ENCODE data around the gene TRPC1. TPM values are rescaled to one million over a fixed set of nuclear protein-coding genes. Genes with fewer than 3 reads are reported as not detected.

TRPC1 gene
- total and polyA plus RNA-seq, 2 experiments from 2014 or later = 7.0 to 36.6 TPM

DNA sequence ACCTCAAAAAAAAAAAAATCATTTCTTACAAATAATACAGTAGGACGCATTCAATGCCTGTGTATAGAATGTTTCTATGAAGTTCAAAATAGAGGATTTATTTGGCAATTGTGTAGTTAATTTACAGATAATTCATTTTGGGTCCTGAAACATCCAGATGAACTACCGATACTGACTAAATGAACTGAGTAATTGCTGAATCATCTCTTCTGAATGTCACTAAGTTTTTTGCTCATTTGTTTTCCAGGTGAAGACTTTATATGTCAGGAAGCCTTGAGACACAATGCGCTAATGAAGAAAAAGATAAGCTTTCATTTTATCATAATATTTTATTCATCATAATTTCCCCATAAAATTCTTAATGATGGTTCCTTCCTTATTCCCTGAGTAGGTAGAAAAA is 125.3 kb downstream of the TRPC1 start:
- no peak for ATAC-seq
- no peak overlapping the region for H3K27ac Mint-ChIP-seq
- H3K9me3 Mint-ChIP-seq = no peaks in the 10 kb centered on the region
- H3K27me3 Mint-ChIP-seq (ENCODE audit: insufficient read depth, low read depth, poor library complexity) = no peaks in the 10 kb centered on the region
- H4K20me1 ChIP-seq (replicated peaks; ENCODE audit: insufficient read depth) = no peaks in the 10 kb centered on the region
- no peaks in the 10 kb centered on the region for H3K36me3 Mint-ChIP-seq (ENCODE audit: low read depth)
- H3K27me3 ChIP-seq (ENCODE audit: insufficient read depth) = no peaks in the 10 kb centered on the region
- no peak overlapping the region for H3K4me3 Mint-ChIP-seq
- no peaks in the 10 kb centered on the region for H3K36me3 ChIP-seq (ENCODE audit: insufficient read depth)
- no peak overlapping the region for H3K4me3 ChIP-seq
- H3K4me2 ChIP-seq = no peak overlapping the region
- H3K9me2 ChIP-seq (ENCODE audit: insufficient read depth) = no peaks in the 10 kb centered on the region
- DNase-seq (ENCODE audit: low spot score) = no peak
- peaks cover 9% of the 10 kb centered on the region for H3K4me1 ChIP-seq (ENCODE audit: insufficient read depth)
- H3K79me2 ChIP-seq (replicated peaks; ENCODE audit: insufficient read depth) = no peaks in the 10 kb centered on the region
- H3F3A ChIP-seq (replicated peaks; ENCODE audit: low read depth) = no peaks in the 10 kb centered on the region
- H2AFZ ChIP-seq = no peak overlapping the region
- TF ChIP-seq ZNF331 (CRISPR knock-in tag; IDR thresholded peaks at IDR 0.05; ENCODE audit: low read depth) (no peak), ZNF114 (CRISPR knock-in tag; IDR thresholded peaks at IDR 0.05) (no peak), JUNB (IDR thresholded peaks at IDR 0.05; ENCODE audit: unreplicated experiment) (no peak), EZH2phosphoT487 (IDR thresholded peaks at IDR 0.05; ENCODE audit: unreplicated experiment) (no peak)
- TF ChIP-seq, protein P1, sequence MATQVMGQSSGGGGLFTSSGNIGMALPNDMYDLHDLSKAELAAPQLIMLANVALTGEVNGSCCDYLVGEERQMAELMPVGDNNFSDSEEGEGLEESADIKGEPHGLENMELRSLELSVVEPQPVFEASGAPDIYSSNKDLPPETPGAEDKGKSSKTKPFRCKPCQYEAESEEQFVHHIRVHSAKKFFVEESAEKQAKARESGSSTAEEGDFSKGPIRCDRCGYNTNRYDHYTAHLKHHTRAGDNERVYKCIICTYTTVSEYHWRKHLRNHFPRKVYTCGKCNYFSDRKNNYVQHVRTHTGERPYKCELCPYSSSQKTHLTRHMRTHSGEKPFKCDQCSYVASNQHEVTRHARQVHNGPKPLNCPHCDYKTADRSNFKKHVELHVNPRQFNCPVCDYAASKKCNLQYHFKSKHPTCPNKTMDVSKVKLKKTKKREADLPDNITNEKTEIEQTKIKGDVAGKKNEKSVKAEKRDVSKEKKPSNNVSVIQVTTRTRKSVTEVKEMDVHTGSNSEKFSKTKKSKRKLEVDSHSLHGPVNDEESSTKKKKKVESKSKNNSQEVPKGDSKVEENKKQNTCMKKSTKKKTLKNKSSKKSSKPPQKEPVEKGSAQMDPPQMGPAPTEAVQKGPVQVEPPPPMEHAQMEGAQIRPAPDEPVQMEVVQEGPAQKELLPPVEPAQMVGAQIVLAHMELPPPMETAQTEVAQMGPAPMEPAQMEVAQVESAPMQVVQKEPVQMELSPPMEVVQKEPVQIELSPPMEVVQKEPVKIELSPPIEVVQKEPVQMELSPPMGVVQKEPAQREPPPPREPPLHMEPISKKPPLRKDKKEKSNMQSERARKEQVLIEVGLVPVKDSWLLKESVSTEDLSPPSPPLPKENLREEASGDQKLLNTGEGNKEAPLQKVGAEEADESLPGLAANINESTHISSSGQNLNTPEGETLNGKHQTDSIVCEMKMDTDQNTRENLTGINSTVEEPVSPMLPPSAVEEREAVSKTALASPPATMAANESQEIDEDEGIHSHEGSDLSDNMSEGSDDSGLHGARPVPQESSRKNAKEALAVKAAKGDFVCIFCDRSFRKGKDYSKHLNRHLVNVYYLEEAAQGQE (IDR thresholded peaks at IDR 0.05; ENCODE audit: unreplicated experiment) = no peak
- TF ChIP-seq, protein P2, sequence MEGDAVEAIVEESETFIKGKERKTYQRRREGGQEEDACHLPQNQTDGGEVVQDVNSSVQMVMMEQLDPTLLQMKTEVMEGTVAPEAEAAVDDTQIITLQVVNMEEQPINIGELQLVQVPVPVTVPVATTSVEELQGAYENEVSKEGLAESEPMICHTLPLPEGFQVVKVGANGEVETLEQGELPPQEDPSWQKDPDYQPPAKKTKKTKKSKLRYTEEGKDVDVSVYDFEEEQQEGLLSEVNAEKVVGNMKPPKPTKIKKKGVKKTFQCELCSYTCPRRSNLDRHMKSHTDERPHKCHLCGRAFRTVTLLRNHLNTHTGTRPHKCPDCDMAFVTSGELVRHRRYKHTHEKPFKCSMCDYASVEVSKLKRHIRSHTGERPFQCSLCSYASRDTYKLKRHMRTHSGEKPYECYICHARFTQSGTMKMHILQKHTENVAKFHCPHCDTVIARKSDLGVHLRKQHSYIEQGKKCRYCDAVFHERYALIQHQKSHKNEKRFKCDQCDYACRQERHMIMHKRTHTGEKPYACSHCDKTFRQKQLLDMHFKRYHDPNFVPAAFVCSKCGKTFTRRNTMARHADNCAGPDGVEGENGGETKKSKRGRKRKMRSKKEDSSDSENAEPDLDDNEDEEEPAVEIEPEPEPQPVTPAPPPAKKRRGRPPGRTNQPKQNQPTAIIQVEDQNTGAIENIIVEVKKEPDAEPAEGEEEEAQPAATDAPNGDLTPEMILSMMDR (conservative IDR thresholded peaks at IDR 0.05; ENCODE audit: low read depth in 2 of 2) = no peak
- no peak overlapping the region for H3K27ac ChIP-seq (ENCODE audit: low read depth)
- peaks cover 13% of the 10 kb centered on the region for H3K4me1 Mint-ChIP-seq

DNA sequence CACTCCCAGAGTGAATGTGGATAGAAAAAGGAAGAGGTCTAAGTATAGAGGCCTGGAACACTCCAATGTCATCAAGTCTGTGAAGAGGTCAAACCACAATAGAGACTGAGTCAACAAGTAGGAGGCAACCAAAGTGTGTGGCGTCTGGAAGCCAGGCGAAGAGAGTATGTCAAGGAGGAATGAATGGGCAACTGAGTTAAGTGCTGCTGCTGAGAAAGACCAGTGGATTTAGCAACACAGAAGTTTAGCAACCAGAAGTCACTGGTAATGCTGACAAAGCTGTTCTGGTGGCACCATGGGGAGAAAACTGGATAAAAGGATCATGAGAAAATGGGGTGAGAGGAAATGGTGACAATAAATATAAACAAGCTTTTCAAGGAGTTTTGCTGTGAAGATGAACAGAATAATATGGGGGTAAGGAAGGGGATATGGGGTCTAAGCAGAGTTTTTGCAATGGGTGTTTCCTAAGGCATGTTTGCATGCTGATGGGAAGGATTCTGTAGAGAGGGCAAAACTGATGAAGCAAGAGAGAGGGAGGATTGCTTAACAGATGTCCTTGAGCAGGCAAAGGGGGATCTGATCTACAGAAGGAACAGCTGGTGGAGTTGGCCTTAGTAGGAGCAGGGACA is 126.7 kb downstream of the TRPC1 start:
- ATAC-seq (no peak), DNase-seq (ENCODE audit: low spot score) (no peak)
- Histone ChIP-seq H3K27ac (ENCODE audit: low read depth) (no peak overlapping the region), H3K4me1 (ENCODE audit: insufficient read depth) (peaks cover 10% of the 10 kb centered on the region), H3K4me2 (no peak overlapping the region), H3K36me3 (ENCODE audit: insufficient read depth) (0 out of 2 replicates have a peak, but pooled peaks cover 4% of the 10 kb centered on the region), H3F3A (replicated peaks; ENCODE audit: low read depth) (no peaks in the 10 kb centered on the region), H3K9me2 (ENCODE audit: insufficient read depth) (no peaks in the 10 kb centered on the region), H3K4me3 (no peak overlapping the region), H3K79me2 (replicated peaks; ENCODE audit: insufficient read depth) (no peaks in the 10 kb centered on the region), H4K20me1 (replicated peaks; ENCODE audit: insufficient read depth) (no peaks in the 10 kb centered on the region; the same call in 1 of the 2 replicates), H2AFZ (no peak overlapping the region), H3K27me3 (ENCODE audit: insufficient read depth) (no peaks in the 10 kb centered on the region)
- Mint-ChIP-seq H3K27ac (no peak overlapping the region), H3K36me3 (ENCODE audit: low read depth) (no peaks in the 10 kb centered on the region), H3K27me3 (ENCODE audit: insufficient read depth, low read depth, poor library complexity) (no peaks in the 10 kb centered on the region), H3K4me1 (peaks cover 20% of the 10 kb centered on the region), H3K4me3 (no peak overlapping the region), H3K9me3 (no peaks in the 10 kb centered on the region)
- no peak for TF ChIP-seq CREB1 (CRISPR knock-in tag; IDR thresholded peaks at IDR 0.05; ENCODE audit: low read depth)
- TF ChIP-seq, protein P1 (IDR thresholded peaks at IDR 0.05; ENCODE audit: unreplicated experiment) = no peak
- no peak for TF ChIP-seq ZNF331 (CRISPR knock-in tag; IDR thresholded peaks at IDR 0.05; ENCODE audit: low read depth)
- no peak for TF ChIP-seq ZNF114 (CRISPR knock-in tag; IDR thresholded peaks at IDR 0.05)
- no peak for TF ChIP-seq JUNB (IDR thresholded peaks at IDR 0.05; ENCODE audit: unreplicated experiment)
